ENCODE results near the gene CT45A9.
"Not testable (repeated sequence)": the region's sequence is repeated elsewhere in the genome, so short reads cannot be mapped to it uniquely, and the experiment has no call there.

Gene CT45A9, protein sequence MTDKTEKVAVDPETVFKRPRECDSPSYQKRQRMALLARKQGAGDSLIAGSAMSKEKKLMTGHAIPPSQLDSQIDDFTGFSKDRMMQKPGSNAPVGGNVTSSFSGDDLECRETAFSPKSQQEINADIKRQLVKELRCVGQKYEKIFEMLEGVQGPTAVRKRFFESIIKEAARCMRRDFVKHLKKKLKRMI

GRCh38 chrX:135871712-135872111, at the start of gene CT45A9:
TSS of gene CT45A9 (minus strand) at chrX:135871812. CDS start at chrX:135868061, 3,751 bp downstream.
- DNase-seq: not testable (repeated sequence)

- not testable (repeated sequence) for DNase-seq
Measured at GRCh38 chrX:135920516-135920915, 48.9 kb upstream of the CT45A9 start.

DNA sequence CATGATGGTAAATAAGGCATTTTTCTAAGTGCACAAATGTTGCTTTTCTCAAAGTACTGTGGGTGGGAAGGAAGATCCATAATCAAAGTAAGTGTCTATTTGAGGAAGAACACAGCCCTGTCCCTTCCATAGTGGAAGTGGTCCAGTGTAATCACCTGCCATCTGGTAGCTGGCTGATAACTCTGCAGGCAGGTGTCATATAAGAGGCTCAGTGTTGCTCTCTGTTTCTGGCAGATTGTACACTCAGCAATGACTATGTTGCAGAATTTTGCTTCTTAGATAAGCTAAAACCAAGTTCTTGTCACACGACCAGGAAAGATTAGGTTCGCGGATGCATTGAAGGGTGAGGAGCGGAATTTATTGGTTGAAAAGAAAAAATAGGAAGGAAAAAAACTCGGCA, 42.8 kb upstream of the CT45A9 start:
- DNase-seq: no peak

DNA sequence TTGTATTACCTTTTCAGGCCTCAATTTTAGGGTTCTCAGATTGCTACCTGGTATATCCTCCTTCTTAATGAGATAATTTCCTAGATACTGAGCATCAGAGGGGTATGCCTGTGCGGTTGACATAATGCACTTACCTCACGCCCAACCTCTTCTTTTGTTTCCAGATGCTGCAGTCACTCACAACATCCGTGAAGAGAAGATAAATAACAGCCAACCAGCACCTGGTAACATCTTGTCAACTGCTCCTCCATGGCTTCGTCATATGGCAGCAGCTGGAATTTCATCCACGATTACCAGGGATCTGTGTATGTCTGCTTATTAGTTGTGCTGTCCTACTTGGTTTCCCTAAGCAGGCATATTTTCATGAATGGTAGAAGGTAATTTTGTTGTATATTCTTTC, 38.6 kb upstream of the CT45A9 start:
- DNase-seq: no peak

DNA sequence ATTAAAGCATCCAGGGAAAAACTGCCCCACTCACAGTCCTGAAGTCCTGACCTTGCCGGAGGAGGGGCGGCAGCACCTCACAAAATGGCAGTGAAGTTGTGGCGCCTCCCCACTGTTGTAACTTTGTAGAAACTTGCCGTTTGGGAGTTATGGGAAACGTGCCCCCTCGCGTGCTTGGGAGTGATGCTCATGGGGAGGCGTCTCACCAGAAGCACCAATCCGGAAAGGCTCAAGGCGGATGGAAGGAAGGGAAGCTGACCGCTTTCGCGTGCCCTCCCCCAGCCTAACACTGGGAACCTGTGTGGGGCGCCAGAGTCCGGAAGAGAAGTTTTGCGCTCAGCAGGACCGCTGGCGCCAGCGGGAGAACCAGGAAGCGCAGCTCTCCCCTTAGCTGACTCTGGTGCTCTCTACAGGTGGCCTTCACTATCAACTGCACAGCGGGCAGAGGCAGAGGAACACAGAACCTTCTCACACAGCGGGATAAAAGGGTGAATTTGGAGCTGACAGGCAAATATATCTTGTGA, 21.7 kb upstream of the CT45A9 start, which contains the start of the genes CT45A10 and SAGE1:
TSS of gene CT45A10 (minus strand) at position 151 of the 524 bp plus-strand sequence. CDS start 8,100 bp downstream, outside the sequence.
TSS of gene SAGE1 (plus strand) at position 423 of the 524 bp plus-strand sequence. CDS start 2,527 bp downstream, outside the sequence.
- no peak for DNase-seq

GRCh38 chrX:135892781-135893180, 21.2 kb upstream of the CT45A9 start:
- DNase-seq: no peak

GRCh38 chrX:135890087-135890585, 18.5 kb upstream of the CT45A9 start:
- DNase-seq: no peak

- DNase-seq: peak; percentile 2
Measured at GRCh38 chrX:135888976-135889375, 17.4 kb upstream of the CT45A9 start.

- not testable (repeated sequence) for DNase-seq
Measured at GRCh38 chrX:135888230-135888629, 16.6 kb upstream of the CT45A9 start.

DNA sequence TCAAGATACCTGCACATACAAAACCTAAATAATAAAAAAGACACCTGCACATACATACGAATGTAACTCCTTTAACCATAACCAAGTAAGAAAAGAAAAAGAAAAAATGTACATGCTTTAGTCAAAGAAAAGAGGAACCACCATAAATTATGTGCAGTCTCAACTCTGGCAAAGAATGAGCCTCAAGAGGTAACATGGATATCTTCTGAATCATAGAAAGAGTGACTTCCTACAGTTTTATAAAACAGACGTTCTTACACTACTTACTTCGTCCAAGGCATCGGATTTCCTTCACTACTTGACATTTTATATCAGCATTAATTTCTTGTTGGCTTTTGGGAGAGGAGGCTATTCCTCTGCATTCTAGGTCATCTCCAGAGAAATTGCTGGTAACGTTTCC, 11.1 kb upstream of the CT45A9 start:
- DNase-seq: not testable (repeated sequence)

GRCh38 chrX:135854438-135854837, 17.2 kb downstream of the CT45A9 start, which contains the start of gene CT45A8:
TSS of gene CT45A8 (minus strand) at chrX:135854538. CDS start at chrX:135850783, 3,755 bp downstream.
- not testable (repeated sequence) for DNase-seq

DNA sequence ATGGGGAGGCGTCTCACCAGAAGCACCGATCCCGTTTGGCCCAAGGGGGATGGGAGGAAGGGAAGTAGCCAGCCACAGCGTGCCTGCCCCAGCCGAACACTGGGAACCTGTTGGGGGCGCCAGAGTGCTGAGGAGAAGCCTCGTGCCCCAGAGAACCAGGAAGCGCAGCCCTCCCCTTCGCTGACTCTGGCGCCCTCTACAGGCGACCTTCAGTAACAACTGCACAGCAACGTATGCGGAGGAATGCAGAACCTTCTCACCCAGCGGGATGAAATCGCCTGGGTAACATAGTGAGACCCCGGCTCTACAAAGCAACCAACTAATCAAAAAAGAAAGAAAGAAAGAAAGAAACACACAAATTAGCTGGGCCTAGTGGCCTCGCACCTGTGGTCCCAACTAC, 34.4 kb downstream of the CT45A9 start, which contains the start of gene CT45A7:
TSS of gene CT45A7 (minus strand) at position 101 of the 400 bp plus-strand sequence. CDS start 3,747 bp downstream, outside the sequence.
- not testable (repeated sequence) for DNase-seq

DNA sequence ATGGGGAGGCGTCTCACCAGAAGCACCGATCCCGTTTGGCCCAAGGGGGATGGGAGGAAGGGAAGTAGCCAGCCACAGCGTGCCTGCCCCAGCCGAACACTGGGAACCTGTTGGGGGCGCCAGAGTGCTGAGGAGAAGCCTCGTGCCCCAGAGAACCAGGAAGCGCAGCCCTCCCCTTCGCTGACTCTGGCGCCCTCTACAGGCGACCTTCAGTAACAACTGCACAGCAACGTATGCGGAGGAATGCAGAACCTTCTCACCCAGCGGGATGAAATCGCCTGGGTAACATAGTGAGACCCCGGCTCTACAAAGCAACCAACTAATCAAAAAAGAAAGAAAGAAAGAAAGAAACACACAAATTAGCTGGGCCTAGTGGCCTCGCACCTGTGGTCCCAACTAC, 51.7 kb downstream of the CT45A9 start, which contains the start of gene CT45A2:
TSS of gene CT45A2 (minus strand) at position 101 of the 400 bp plus-strand sequence. CDS start 3,747 bp downstream, outside the sequence.
- not testable (repeated sequence) for DNase-seq

All from EL (cell line).